ENCODE measurements around the gene PPFIA4.

DNA sequence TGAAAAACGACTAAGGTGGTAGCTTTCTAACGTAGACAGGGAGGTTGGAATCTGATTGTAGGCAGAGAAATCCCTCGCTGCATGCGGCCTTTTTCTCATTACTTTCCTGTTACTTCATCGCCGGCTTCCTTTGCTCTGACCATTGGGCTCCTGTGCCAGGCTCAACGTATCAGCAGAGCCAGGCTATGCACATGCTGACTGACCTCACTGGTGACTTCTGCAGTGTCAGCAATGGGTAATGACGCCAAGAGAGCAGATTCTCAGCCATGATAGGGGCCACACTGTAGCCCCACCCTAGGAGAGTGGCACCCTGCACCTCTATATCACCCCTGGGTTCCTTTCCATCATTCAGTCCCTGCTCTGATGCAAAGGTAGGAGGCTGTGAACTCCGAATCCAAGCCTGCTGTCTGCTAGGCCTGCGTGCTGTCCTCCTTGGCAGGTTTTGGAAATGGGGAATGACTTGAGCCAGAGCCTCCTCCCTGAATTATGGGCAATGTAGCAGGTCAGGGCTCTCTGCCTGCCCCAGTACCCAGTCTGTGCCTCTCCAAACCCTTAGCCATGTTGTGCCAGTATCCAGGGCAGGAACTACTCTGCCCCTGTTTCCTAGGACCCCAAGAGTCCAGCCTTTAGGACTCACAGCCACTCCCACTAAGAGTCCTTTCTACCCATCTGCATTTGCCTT is 11.4 kb downstream of the PPFIA4 start:
- TF ChIP-seq, protein P1, sequence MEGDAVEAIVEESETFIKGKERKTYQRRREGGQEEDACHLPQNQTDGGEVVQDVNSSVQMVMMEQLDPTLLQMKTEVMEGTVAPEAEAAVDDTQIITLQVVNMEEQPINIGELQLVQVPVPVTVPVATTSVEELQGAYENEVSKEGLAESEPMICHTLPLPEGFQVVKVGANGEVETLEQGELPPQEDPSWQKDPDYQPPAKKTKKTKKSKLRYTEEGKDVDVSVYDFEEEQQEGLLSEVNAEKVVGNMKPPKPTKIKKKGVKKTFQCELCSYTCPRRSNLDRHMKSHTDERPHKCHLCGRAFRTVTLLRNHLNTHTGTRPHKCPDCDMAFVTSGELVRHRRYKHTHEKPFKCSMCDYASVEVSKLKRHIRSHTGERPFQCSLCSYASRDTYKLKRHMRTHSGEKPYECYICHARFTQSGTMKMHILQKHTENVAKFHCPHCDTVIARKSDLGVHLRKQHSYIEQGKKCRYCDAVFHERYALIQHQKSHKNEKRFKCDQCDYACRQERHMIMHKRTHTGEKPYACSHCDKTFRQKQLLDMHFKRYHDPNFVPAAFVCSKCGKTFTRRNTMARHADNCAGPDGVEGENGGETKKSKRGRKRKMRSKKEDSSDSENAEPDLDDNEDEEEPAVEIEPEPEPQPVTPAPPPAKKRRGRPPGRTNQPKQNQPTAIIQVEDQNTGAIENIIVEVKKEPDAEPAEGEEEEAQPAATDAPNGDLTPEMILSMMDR (IDR thresholded peaks at IDR 0.05; ENCODE audit: insufficient read depth, low read depth, low read length) = no peak
- no peak for TF ChIP-seq EZH2 (IDR thresholded peaks at IDR 0.05; ENCODE audit: insufficient read depth, low read length)
